H9 (cell line): ENCODE data around the gene CDH4. TPM values are rescaled to one million over a fixed set of nuclear protein-coding genes. Genes with fewer than 3 reads are reported as not detected.

Source experiments
- DNase-seq: peaks from one replicate; pipeline ENCODE4 v3.0.0-alpha.2; 2017
- H2AFZ ChIP-seq: one replicate; pipeline ENCODE4 v1.6.1; 2013; ENCODE audit warnings: mild to moderate bottlenecking, low read length, control low read depth, moderate library complexity
- H2AK5ac ChIP-seq: 2 replicates; pipeline ENCODE4 v1.6.1; 2013; ENCODE audit warnings: low read length, control low read depth, mixed read lengths; ENCODE audit not compliant: insufficient read length
- H2BK120ac ChIP-seq: one replicate; pipeline ENCODE4 v1.6.1; 2013; ENCODE audit warnings: low read depth, mild to moderate bottlenecking, low read length, control low read depth, inconsistent platforms; ENCODE audit not compliant: poor library complexity, severe bottlenecking
- H2BK12ac ChIP-seq: 2 replicates; pipeline ENCODE4 v1.6.1; 2013; ENCODE audit warnings: low read length, control low read depth, mixed read lengths, low read depth; ENCODE audit not compliant: insufficient read length
- H2BK15ac ChIP-seq: 2 replicates; pipeline ENCODE4 v1.6.1; 2013; ENCODE audit warnings: low read depth, low read length, control low read depth
- H2BK20ac ChIP-seq: one replicate; pipeline ENCODE4 v1.6.1; 2013; ENCODE audit warnings: low read depth, mild to moderate bottlenecking, low read length, control low read depth, inconsistent platforms; ENCODE audit not compliant: poor library complexity, severe bottlenecking
- H2BK5ac ChIP-seq: 2 replicates; pipeline ENCODE4 v1.6.1; 2013; ENCODE audit warnings: low read length, control low read depth, mixed read lengths; ENCODE audit not compliant: insufficient read length
- H3K14ac ChIP-seq: 2 replicates; pipeline ENCODE4 v1.6.1; 2013; ENCODE audit warnings: low read length, control low read depth; ENCODE audit not compliant: insufficient read depth
- H3K18ac ChIP-seq: 2 replicates; pipeline ENCODE4 v1.6.1; 2013; ENCODE audit warnings: low read depth, mild to moderate bottlenecking, mixed read lengths, low read length, control low read depth; ENCODE audit not compliant: insufficient read length
- H3K23ac ChIP-seq: 2 replicates; pipeline ENCODE4 v1.6.1; 2013; ENCODE audit warnings: low read length, control low read depth, mixed read lengths, low read depth; ENCODE audit not compliant: insufficient read length
- H3K23me2 ChIP-seq: 2 replicates; pipeline ENCODE4 v1.6.1; 2013; ENCODE audit warnings: low read depth, mild to moderate bottlenecking, mixed read lengths, low read length, control low read depth; ENCODE audit not compliant: insufficient read length, poor library complexity, severe bottlenecking
- H3K27ac ChIP-seq: 2 replicates; pipeline ENCODE4 v1.5.1; 2013; ENCODE audit warnings: low read length, control low read depth, mixed read lengths, low read depth; ENCODE audit not compliant: insufficient read length
- H3K27me3 ChIP-seq: 2 replicates; pipeline ENCODE4 v1.6.1; 2013; ENCODE audit warnings: low read length, control low read depth, inconsistent platforms; ENCODE audit not compliant: insufficient read depth
- H3K4ac ChIP-seq: 2 replicates; pipeline ENCODE4 v1.6.1; 2013; ENCODE audit warnings: low read depth, mild to moderate bottlenecking, control low read depth, inconsistent platforms, low read length, moderate library complexity
- H3K4me1 ChIP-seq: 2 replicates; pipeline ENCODE4 v1.6.1; 2013; ENCODE audit warnings: low read length, control low read depth, inconsistent platforms; ENCODE audit not compliant: insufficient read depth
- H3K4me2 ChIP-seq: 2 replicates; pipeline ENCODE4 v1.6.1; 2013; ENCODE audit warnings: low read length, control low read depth, mixed read lengths; ENCODE audit not compliant: insufficient read length, insufficient read depth
- H3K56ac ChIP-seq: 2 replicates; pipeline ENCODE4 v1.6.1; 2013; ENCODE audit warnings: low read depth, mild to moderate bottlenecking, mixed read lengths, low read length, control low read depth; ENCODE audit not compliant: insufficient read length
- H3K79me1 ChIP-seq: 2 replicates; pipeline ENCODE4 v1.6.1; 2013; ENCODE audit warnings: low read depth, mild to moderate bottlenecking, moderate library complexity, low read length, control low read depth, inconsistent platforms; ENCODE audit not compliant: insufficient read depth, poor library complexity, severe bottlenecking
- H3K79me2 ChIP-seq: 2 replicates; pipeline ENCODE4 v1.6.1; 2013; ENCODE audit warnings: low read length, control low read depth, inconsistent platforms; ENCODE audit not compliant: insufficient read depth
- H3K9ac ChIP-seq: 2 replicates; pipeline ENCODE4 v1.6.1; 2013; ENCODE audit warnings: low read length, control low read depth, mixed read lengths; ENCODE audit not compliant: insufficient read length; ENCODE audit errors: extremely low read depth
- H3K9me3 ChIP-seq: one replicate; pipeline ENCODE4 v1.6.1; 2013; ENCODE audit warnings: low read depth, low read length, inconsistent platforms; ENCODE audit not compliant: control insufficient read depth
- H3T11ph ChIP-seq: one replicate; pipeline ENCODE4 v1.6.1; 2013; ENCODE audit warnings: mild to moderate bottlenecking, low read length, control low read depth, inconsistent platforms
- H4K20me1 ChIP-seq: one replicate; pipeline ENCODE4 v1.6.1; 2013; ENCODE audit not compliant: control insufficient read depth, insufficient read length, insufficient read depth
- H4K5ac ChIP-seq: 2 replicates; pipeline ENCODE4 v1.6.1; 2013; ENCODE audit warnings: low read depth, mild to moderate bottlenecking, mixed read lengths, low read length, control low read depth; ENCODE audit not compliant: insufficient read length
- H4K8ac ChIP-seq: replicated peaks from 2 replicates; pipeline ENCODE4 v1.6.1; 2013; ENCODE audit warnings: low read length, control low read depth, mixed read lengths, low read depth; ENCODE audit not compliant: insufficient read length
- H4K91ac ChIP-seq: 2 replicates; pipeline ENCODE4 v1.6.1; 2013; ENCODE audit warnings: low read depth, mild to moderate bottlenecking, moderate library complexity, mixed read lengths, low read length, control low read depth; ENCODE audit not compliant: insufficient read length
- H3K27ac Mint-ChIP-seq, 3 experiments: 2 replicates in 2 of 3; 3 replicates in 1 of 3; pipeline ENCODE4 v1.8.0; 2020 to 2021; ENCODE audit warnings: mixed read lengths in 3 of 3, mild to moderate bottlenecking in 1 of 3, moderate library complexity in 1 of 3
- H3K27me3 Mint-ChIP-seq: 2 replicates; pipeline ENCODE4 v1.8.0; 2021; ENCODE audit warnings: low read depth, mild to moderate bottlenecking, moderate library complexity, mixed read lengths
- H3K36me3 Mint-ChIP-seq, 3 experiments: 2 replicates in 2 of 3; 3 replicates in 1 of 3; pipeline ENCODE4 v1.8.0; 2020 to 2021; ENCODE audit warnings: low read depth in 3 of 3, mixed read lengths in 3 of 3; ENCODE audit not compliant: insufficient read depth in 1 of 3
- H3K4me1 Mint-ChIP-seq, 2 experiments: 2 replicates each; pipeline ENCODE4 v1.8.0; 2020; ENCODE audit warnings: mixed read lengths in 2 of 2
- H3K4me3 Mint-ChIP-seq, 2 experiments: 2 replicates in 1 of 2; 3 replicates in 1 of 2; pipeline ENCODE4 v1.8.0; 2020 to 2021; ENCODE audit warnings: mild to moderate bottlenecking in 2 of 2, mixed read lengths in 2 of 2, moderate library complexity in 1 of 2
- H3K9me3 Mint-ChIP-seq, 2 experiments: 2 replicates in 1 of 2; 3 replicates in 1 of 2; pipeline ENCODE4 v1.8.0; 2020; ENCODE audit warnings: mild to moderate bottlenecking in 2 of 2, mixed read lengths in 2 of 2, moderate library complexity in 1 of 2
- CTCF ChIP-seq: fragments of 200-600 bp; sonication (generic); conservative IDR thresholded peaks from 3 replicates; pipeline ENCODE4 v1.8.0; 2021; ENCODE audit warnings: antibody characterized with exemption, mild to moderate bottlenecking
- WGBS: extraction: QIAGEN DNeasy Blood & Tissue Kit; methylation state at CpG from one replicate; pipeline ENCODE4 v1.1.7; 2013; ENCODE audit warnings: missing lambda C conversion rate, low lambda C conversion rate, mixed read lengths; ENCODE audit not compliant: insufficient read length; ENCODE audit errors: extremely low coverage; 5-methylcytosine and 5-hydroxymethylcytosine counted together
- total RNA-seq: library from RNA; stranded (reverse); gene quantifications from 2 replicates; pipeline ENCODE4 v1.2.1, GENCODE V29; 2021

The CDH4 gene
- total RNA-seq, 1 experiment from 2014 or later: 3.0 TPM

- Histone ChIP-seq H2AFZ (no peak overlapping the region), H3K79me2 (no peaks in the 10 kb centered on the region), H3K4me1 (peaks cover 2% of the 10 kb centered on the region; the same call in 1 of the 2 replicates), H3K23ac (no peak overlapping the region), H2AK5ac (no peak overlapping the region), H3K23me2 (no peaks in the 10 kb centered on the region), H3K56ac (no peak overlapping the region), H4K8ac (no peak overlapping the region), H3K9me3 (no peaks in the 10 kb centered on the region), H3K18ac (no peak overlapping the region), H3T11ph (no peak overlapping the region), H3K27me3 (peaks cover 6% of the 10 kb centered on the region; the same call in 1 of the 2 replicates), H3K9ac (no peak overlapping the region), H3K27ac (no peak overlapping the region), H3K14ac (no peak overlapping the region; the same call in 1 of the 2 replicates), H4K20me1 (no peaks in the 10 kb centered on the region), H2BK5ac (no peak overlapping the region), H4K5ac (no peak overlapping the region), H2BK15ac (no peak overlapping the region), H3K4ac (no peak overlapping the region), H3K79me1 (no peaks in the 10 kb centered on the region), H2BK20ac (no peak overlapping the region), H2BK120ac (no peak overlapping the region), H3K4me2 (no peak overlapping the region), H2BK12ac (no peak overlapping the region), H4K91ac (no peak overlapping the region)
- DNase-seq: no peak
- H3K4me3 Mint-ChIP-seq: no peak overlapping the region
- no peak overlapping the region; a peak in 1 of 7 replicates for H3K27ac Mint-ChIP-seq
- H3K27me3 Mint-ChIP-seq: peaks cover 60% of the 10 kb centered on the region
- H3K36me3 Mint-ChIP-seq: no peaks in the 10 kb centered on the region
- H3K4me1 Mint-ChIP-seq: peaks cover under 1 to 2% of the 10 kb centered on the region in 2 experiments; a peak in 2 of 4 replicates
- no CpG with 5 or more reads among the region's 14 CpGs for WGBS
- no peak for TF ChIP-seq CTCF
- no peaks in the 10 kb centered on the region; a peak in 1 of 5 replicates for H3K9me3 Mint-ChIP-seq
These were observed 70.2 kb downstream of the CDH4 start for GRCh38 chr20:61322151-61322865.
